Left ventricle myocardium superior (tissue), 1 donor: ENCODE results near the gene KHK. TPM values are rescaled to one million over a fixed set of nuclear protein-coding genes. Genes with fewer than 3 reads are reported as not detected.
"Not testable (repeated sequence)": the region's sequence is repeated elsewhere in the genome, so short reads cannot be mapped to it uniquely, and the experiment has no call there.

Experiments used
- ATAC-seq: fragments of 200-7000 bp; cut with Tn5 transposase; one replicate; pipeline ENCODE4 v1.9.1; 2020; ENCODE audit warnings: mild to moderate bottlenecking, moderate library complexity
- DNase-seq: peaks from one replicate; pipeline ENCODE4 v3.0.0-alpha.2; 2020
- intact Hi-C: fragments of 100-400 bp; cut with micrococcal nuclease; formaldehyde crosslinking; loops from one replicate; pipeline ENCODE4 v1.11.0; 2022
- total RNA-seq: library from RNA; stranded (reverse); fragmentation: NEBNext Ultra II Directional; extraction: Animal tissue kit (Norgen Biotek cat#: 25700); gene quantifications from one replicate; pipeline ENCODE4 v1.2.1, GENCODE V29; 2021
- donor health status: DM: no; HTN: yes; CAD: no; lungs with severe emphysema.

KHK gene
- total RNA-seq, 1 donor from 2014 or later: 4.0 TPM

GRCh38 chr2:27057184-27057583, 29.4 kb upstream of the KHK start:
- no peak for ATAC-seq
- DNase-seq: no peak
- intact Hi-C loops: no loop called here

- intact Hi-C loops: no loop called here
- ATAC-seq: no peak
- DNase-seq: no peak
Measured at GRCh38 chr2:27058210-27058609, 28.4 kb upstream of the KHK start.

- DNase-seq: no peak
- ATAC-seq: no peak
- intact Hi-C loops: no loop called here
Measured at GRCh38 chr2:27059141-27059820, 27.3 kb upstream of the KHK start.

- intact Hi-C loops: no loop called here
- no peak for ATAC-seq
- DNase-seq: no peak
Measured at GRCh38 chr2:27060323-27060722, 26.2 kb upstream of the KHK start.

- ATAC-seq: no peak
- intact Hi-C loops: no loop called here
Measured at GRCh38 chr2:27065128-27065527, 21.4 kb upstream of the KHK start.

GRCh38 chr2:27067385-27067784, 19.2 kb upstream of the KHK start:
- intact Hi-C loops: no loop called here
- DNase-seq: no peak
- ATAC-seq: no peak

More at GRCh38 chr2:27065128-27065527, 21.4 kb upstream of the KHK start:
- no peak for DNase-seq

GRCh38 chr2:27069436-27069835, 17.1 kb upstream of the KHK start:
- DNase-seq (no peak), ATAC-seq (no peak)
- intact Hi-C loops: no loop called here

- intact Hi-C loops: no loop called here
- DNase-seq (no peak), ATAC-seq (no peak)
Measured at GRCh38 chr2:27069961-27070618, 16.5 kb upstream of the KHK start.

- DNase-seq (no peak), ATAC-seq (no peak)
- intact Hi-C loops: no loop called here
Measured at GRCh38 chr2:27070653-27071276, 15.8 kb upstream of the KHK start.

GRCh38 chr2:27071277-27071989, 15.1 kb upstream of the KHK start, which contains the start of gene OST4:
Gene OST4 (minus strand): TSS chr2:27071654.
- DNase-seq (peak; percentile 98), ATAC-seq (peak; percentile 95)
- intact Hi-C loops: no loop called here

GRCh38 chr2:27071990-27072830, 14.4 kb upstream of the KHK start:
- DNase-seq: peak; percentile 86
- ATAC-seq: peak; percentile 57
- intact Hi-C loops: no loop called here

- intact Hi-C loops: no loop called here
- DNase-seq (no peak), ATAC-seq (no peak)
Measured at GRCh38 chr2:27072920-27073319, 13.7 kb upstream of the KHK start.

GRCh38 chr2:27073782-27074181, 12.8 kb upstream of the KHK start:
- ATAC-seq: no peak
- intact Hi-C loops: no loop called here
- DNase-seq: no peak

- intact Hi-C loops: no loop called here
- ATAC-seq: no peak
- peak; percentile 76 for DNase-seq
Measured at GRCh38 chr2:27074738-27075565, 11.6 kb upstream of the KHK start.

GRCh38 chr2:27075566-27075871, 11.1 kb upstream of the KHK start:
- intact Hi-C loops, DNase-seq, ATAC-seq: not testable (repeated sequence)

GRCh38 chr2:27076323-27076722, 10.2 kb upstream of the KHK start:
- ATAC-seq (no peak), DNase-seq (no peak)
- intact Hi-C loops: no loop called here

GRCh38 chr2:27077231-27077630, 9.3 kb upstream of the KHK start:
- DNase-seq (no peak), ATAC-seq (no peak)
- intact Hi-C loops: no loop called here
